T-helper 22 cell (primary cell): ENCODE data around the gene RCN1.

Experiments used
- DNase-seq: peaks from one replicate; pipeline ENCODE4 v3.0.0-alpha.2; 2020; ENCODE audit warnings: low read depth

Gene RCN1

DNA sequence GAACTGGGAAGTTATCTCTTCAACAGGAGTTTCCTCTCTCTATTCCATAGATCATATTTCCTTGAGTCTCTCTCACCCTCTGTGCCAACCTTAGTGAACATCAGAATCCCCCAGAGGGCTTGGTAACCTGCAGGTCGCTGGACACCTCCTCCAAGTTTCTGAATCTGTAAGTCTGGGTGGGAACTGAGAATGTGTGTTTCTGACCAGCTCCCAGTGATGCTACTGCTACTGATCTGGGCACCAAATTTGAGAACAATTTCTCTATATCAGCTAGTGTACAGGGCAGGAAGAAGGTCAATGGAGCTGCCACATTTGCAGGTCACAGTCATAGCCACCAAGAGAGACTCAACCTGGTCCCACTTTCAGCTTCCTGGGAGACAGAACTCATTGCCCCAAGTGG, 62.9 kb downstream of the RCN1 start:
- no peak for DNase-seq

DNA sequence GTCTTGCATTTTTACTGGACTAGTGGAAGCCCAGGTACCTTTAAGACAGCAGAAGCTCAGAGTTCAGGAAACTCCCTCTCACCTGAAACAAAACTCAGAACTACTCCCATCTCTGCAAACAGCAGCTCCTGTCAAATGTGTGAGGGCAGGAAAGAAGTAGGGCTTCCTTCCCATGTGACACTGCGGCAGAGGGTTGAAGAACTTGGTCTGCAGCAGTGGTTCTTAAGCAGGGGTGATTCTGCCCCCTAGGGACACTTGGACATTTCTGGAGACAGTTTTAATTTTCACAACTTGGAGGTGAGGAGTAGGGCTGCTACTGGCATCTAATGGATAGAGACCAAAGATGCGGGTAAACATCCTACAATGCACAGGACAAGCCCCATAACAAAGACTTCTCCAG, 63.4 kb downstream of the RCN1 start:
- no peak for DNase-seq
